Measurements from ENCODE around the gene SRP14.
"Not testable (repeated sequence)": the region's sequence is repeated elsewhere in the genome, so short reads cannot be mapped to it uniquely, and the experiment has no call there.

The SRP14 gene

GRCh38 chr15:40073716-40074490, 34.9 kb upstream of the SRP14 start:
- H3K4me3 Mint-ChIP-seq; H3K36me3 Mint-ChIP-seq (ENCODE audit: low read depth); H3K27ac Mint-ChIP-seq; intact Hi-C loops (cut with micrococcal nuclease); H3K9me3 Mint-ChIP-seq: not testable (repeated sequence)
- peaks cover 12% of the 10 kb centered on the region for H3K27me3 Mint-ChIP-seq
- H3K4me1 Mint-ChIP-seq (ENCODE audit: low read depth), result peaks cover 36% of the 10 kb centered on the region

GRCh38 chr15:40072216-40072990, 33.4 kb upstream of the SRP14 start:
- H3K4me1 Mint-ChIP-seq (ENCODE audit: low read depth), result peaks cover 36% of the 10 kb centered on the region
- intact Hi-C loops (cut with micrococcal nuclease), result no loop called here
- peaks cover 12% of the 10 kb centered on the region for H3K27me3 Mint-ChIP-seq
- H3K27ac Mint-ChIP-seq, result peak overlapping the region; percentile 48
- peaks cover 8% of the 10 kb centered on the region for H3K9me3 Mint-ChIP-seq
- no peaks in the 10 kb centered on the region for H3K36me3 Mint-ChIP-seq (ENCODE audit: low read depth)
- H3K4me3 Mint-ChIP-seq, result no peak overlapping the region

- Mint-ChIP-seq H3K4me1 (ENCODE audit: low read depth) (peaks cover 32% of the 10 kb centered on the region), H3K27me3 (peaks cover 12% of the 10 kb centered on the region), H3K36me3 (ENCODE audit: low read depth) (no peaks in the 10 kb centered on the region), H3K9me3 (peaks cover 8% of the 10 kb centered on the region), H3K27ac (peak overlapping the region; percentile 61), H3K4me3 (no peak overlapping the region)
- intact Hi-C loops (cut with micrococcal nuclease), result no loop called here
Measured at GRCh38 chr15:40070608-40071218, 31.7 kb upstream of the SRP14 start.

- Mint-ChIP-seq H3K4me3 (no peak overlapping the region), H3K27me3 (peaks cover 12% of the 10 kb centered on the region), H3K27ac (peak overlapping the region; percentile 61), H3K36me3 (ENCODE audit: low read depth) (no peaks in the 10 kb centered on the region), H3K9me3 (peaks cover 8% of the 10 kb centered on the region), H3K4me1 (ENCODE audit: low read depth) (peaks cover 27% of the 10 kb centered on the region)
- intact Hi-C loops (cut with micrococcal nuclease), result no loop called here
Measured at GRCh38 chr15:40070166-40070557, 31.2 kb upstream of the SRP14 start.

GRCh38 chr15:40069178-40070165, 30.5 kb upstream of the SRP14 start:
- H3K4me1 Mint-ChIP-seq (ENCODE audit: low read depth), result peaks cover 26% of the 10 kb centered on the region
- H3K27me3 Mint-ChIP-seq, result peaks cover 12% of the 10 kb centered on the region
- intact Hi-C loops (cut with micrococcal nuclease), result no loop called here
- H3K27ac Mint-ChIP-seq, result peak overlapping the region; percentile 61
- no peak overlapping the region for H3K4me3 Mint-ChIP-seq
- H3K9me3 Mint-ChIP-seq, result peaks cover 6% of the 10 kb centered on the region
- no peaks in the 10 kb centered on the region for H3K36me3 Mint-ChIP-seq (ENCODE audit: low read depth)

- Mint-ChIP-seq H3K27me3 (peaks cover 3% of the 10 kb centered on the region), H3K9me3 (no peaks in the 10 kb centered on the region), H3K27ac (no peak overlapping the region), H3K4me3 (no peak overlapping the region), H3K36me3 (ENCODE audit: low read depth) (no peaks in the 10 kb centered on the region), H3K4me1 (ENCODE audit: low read depth) (peaks cover 21% of the 10 kb centered on the region)
- intact Hi-C loops (cut with micrococcal nuclease), result no loop called here
Measured at GRCh38 chr15:40067921-40068624, 29.1 kb upstream of the SRP14 start.

GRCh38 chr15:40066589-40066988, 27.6 kb upstream of the SRP14 start:
- Mint-ChIP-seq H3K27ac (no peak overlapping the region), H3K9me3 (no peaks in the 10 kb centered on the region), H3K27me3 (no peaks in the 10 kb centered on the region), H3K4me1 (ENCODE audit: low read depth) (peaks cover 13% of the 10 kb centered on the region), H3K36me3 (ENCODE audit: low read depth) (no peaks in the 10 kb centered on the region), H3K4me3 (no peak overlapping the region)
- intact Hi-C loops (cut with micrococcal nuclease), result no loop called here

- no peaks in the 10 kb centered on the region for H3K36me3 Mint-ChIP-seq (ENCODE audit: low read depth)
- H3K27ac Mint-ChIP-seq, result no peak overlapping the region
- H3K4me3 Mint-ChIP-seq, result no peak overlapping the region
- no peaks in the 10 kb centered on the region for H3K27me3 Mint-ChIP-seq
- H3K4me1 Mint-ChIP-seq (ENCODE audit: low read depth), result peaks cover 13% of the 10 kb centered on the region
- intact Hi-C loops (cut with micrococcal nuclease), result no loop called here
- no peaks in the 10 kb centered on the region for H3K9me3 Mint-ChIP-seq
Measured at GRCh38 chr15:40065166-40065565, 26.2 kb upstream of the SRP14 start.

- intact Hi-C loops (cut with micrococcal nuclease), result no loop called here
- Mint-ChIP-seq H3K27me3 (no peaks in the 10 kb centered on the region), H3K36me3 (ENCODE audit: low read depth) (no peaks in the 10 kb centered on the region), H3K4me1 (ENCODE audit: low read depth) (peaks cover 17% of the 10 kb centered on the region), H3K27ac (peak overlapping the region; percentile 8), H3K9me3 (no peaks in the 10 kb centered on the region), H3K4me3 (no peak overlapping the region)
Measured at GRCh38 chr15:40064231-40064894, 25.4 kb upstream of the SRP14 start.

GRCh38 chr15:40063563-40064011, 24.6 kb upstream of the SRP14 start:
- peaks cover 25% of the 10 kb centered on the region for H3K4me1 Mint-ChIP-seq (ENCODE audit: low read depth)
- intact Hi-C loops (cut with micrococcal nuclease), result no loop called here
- H3K9me3 Mint-ChIP-seq, result no peaks in the 10 kb centered on the region
- no peak overlapping the region for H3K27ac Mint-ChIP-seq
- H3K36me3 Mint-ChIP-seq (ENCODE audit: low read depth), result no peaks in the 10 kb centered on the region
- no peak overlapping the region for H3K4me3 Mint-ChIP-seq
- H3K27me3 Mint-ChIP-seq, result no peaks in the 10 kb centered on the region

- H3K36me3 Mint-ChIP-seq (ENCODE audit: low read depth), result no peaks in the 10 kb centered on the region
- H3K27me3 Mint-ChIP-seq, result no peaks in the 10 kb centered on the region
- H3K4me3 Mint-ChIP-seq, result no peak overlapping the region
- intact Hi-C loops (cut with micrococcal nuclease), result no loop called here
- no peak overlapping the region for H3K27ac Mint-ChIP-seq
- no peaks in the 10 kb centered on the region for H3K9me3 Mint-ChIP-seq
- H3K4me1 Mint-ChIP-seq (ENCODE audit: low read depth), result peaks cover 31% of the 10 kb centered on the region
Measured at GRCh38 chr15:40062816-40063562, 24.0 kb upstream of the SRP14 start.

Data from dendritic cell treated with granulocyte-macrophage colony-stimulating factor and Interleukin-4, amounts not matched to agents 40 ng/mL and 50 ng/mL, for 4 days (primary cell).